Measurements from ENCODE around the gene MAD1L1.

MAD1L1 gene

GRCh38 chr7:1965579-1966294 lies 267.0 kb downstream of the MAD1L1 start:
- no peak overlapping the region for H3K9ac ChIP-seq (ENCODE audit: low read length in 2 of 2)
- H3K4me1 ChIP-seq (ENCODE audit: control insufficient read depth, insufficient read depth, low read length): no peaks in the 10 kb centered on the region
- no peaks in the 10 kb centered on the region for H3K9me3 ChIP-seq (ENCODE audit: control insufficient read depth in 2 of 2, low read length in 2 of 2)
- no peak overlapping the region for H3K4me3 ChIP-seq (ENCODE audit: low read length in 2 of 2)
- H3K36me3 ChIP-seq (ENCODE audit: control insufficient read depth in 2 of 2, insufficient read depth in 2 of 2, low read length in 2 of 2): peaks cover 0 to 3% of the 10 kb centered on the region in 2 donors
- H3K27me3 ChIP-seq (ENCODE audit: control insufficient read depth in 1 of 2, insufficient read depth in 2 of 2, low read length in 2 of 2): no peaks in the 10 kb centered on the region
- H3K27ac ChIP-seq (ENCODE audit: low read length): no peak overlapping the region

DNA sequence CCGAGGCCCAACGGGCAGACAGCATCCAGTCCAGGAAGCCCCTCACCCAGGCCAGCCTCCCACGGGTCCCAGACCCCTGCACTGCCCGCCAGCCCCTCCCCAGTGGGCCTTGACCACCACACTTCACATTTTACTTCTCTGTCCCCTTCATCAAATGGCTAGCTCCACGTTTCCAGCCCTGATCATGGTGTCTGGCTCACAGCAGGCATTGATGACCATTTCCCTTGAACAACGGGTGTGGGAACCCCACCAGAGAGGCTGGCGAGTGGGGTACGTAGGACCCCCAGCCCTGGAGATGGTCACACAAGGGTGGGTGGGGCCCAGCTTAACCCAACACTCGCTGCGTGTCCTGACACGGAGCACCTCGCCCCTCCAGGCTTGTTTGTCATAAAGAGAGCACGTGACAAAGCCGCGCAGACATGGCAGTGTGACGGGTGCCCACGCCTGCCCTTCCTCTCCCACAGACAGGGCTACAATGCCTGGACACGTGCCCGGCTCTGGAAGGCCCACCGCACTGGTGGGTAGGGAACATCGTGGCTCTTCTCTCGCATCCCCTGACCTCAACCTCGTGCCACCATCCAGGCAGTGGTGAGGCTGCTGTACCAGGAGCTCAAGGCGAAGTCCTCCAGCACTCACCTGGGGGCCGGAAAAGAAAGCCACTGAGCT lies 267.7 kb downstream of the MAD1L1 start:
- Histone ChIP-seq H3K9ac (ENCODE audit: low read length in 2 of 2) (no peak overlapping the region), H3K4me3 (ENCODE audit: low read length in 2 of 2) (no peak overlapping the region), H3K27ac (ENCODE audit: low read length) (no peak overlapping the region)

GRCh38 chr7:1964211-1964912 lies 268.4 kb downstream of the MAD1L1 start:
- no peaks in the 10 kb centered on the region for H3K27me3 ChIP-seq (ENCODE audit: control insufficient read depth in 1 of 2, insufficient read depth in 2 of 2, low read length in 2 of 2)
- no peak overlapping the region for H3K9ac ChIP-seq (ENCODE audit: low read length in 2 of 2)
- H3K27ac ChIP-seq (ENCODE audit: low read length): no peak overlapping the region
- no peaks in the 10 kb centered on the region for H3K9me3 ChIP-seq (ENCODE audit: control insufficient read depth in 2 of 2, low read length in 2 of 2)
- no peak overlapping the region for H3K4me3 ChIP-seq (ENCODE audit: low read length in 2 of 2)
- H3K36me3 ChIP-seq (ENCODE audit: control insufficient read depth in 2 of 2, insufficient read depth in 2 of 2, low read length in 2 of 2): peaks cover 0 to 3% of the 10 kb centered on the region in 2 donors
- no peaks in the 10 kb centered on the region for H3K4me1 ChIP-seq (ENCODE audit: control insufficient read depth, insufficient read depth, low read length)

More for the DNA sequence above, 267.7 kb downstream of the MAD1L1 start:
- Histone ChIP-seq H3K9me3 (ENCODE audit: control insufficient read depth in 2 of 2, low read length in 2 of 2) (no peaks in the 10 kb centered on the region), H3K4me1 (ENCODE audit: control insufficient read depth, insufficient read depth, low read length) (no peaks in the 10 kb centered on the region), H3K27me3 (ENCODE audit: control insufficient read depth in 1 of 2, insufficient read depth in 2 of 2, low read length in 2 of 2) (no peaks in the 10 kb centered on the region), H3K36me3 (ENCODE audit: control insufficient read depth in 2 of 2, insufficient read depth in 2 of 2, low read length in 2 of 2) (peaks cover 0 to 3% of the 10 kb centered on the region in 2 donors)

GRCh38 chr7:1963575-1963974 lies 269.2 kb downstream of the MAD1L1 start:
- H3K36me3 ChIP-seq (ENCODE audit: control insufficient read depth in 2 of 2, insufficient read depth in 2 of 2, low read length in 2 of 2): peaks cover 0 to 3% of the 10 kb centered on the region in 2 donors
- H3K4me1 ChIP-seq (ENCODE audit: control insufficient read depth, insufficient read depth, low read length): no peaks in the 10 kb centered on the region
- H3K9me3 ChIP-seq (ENCODE audit: control insufficient read depth in 2 of 2, low read length in 2 of 2): no peaks in the 10 kb centered on the region

GRCh38 chr7:1961701-1962276 lies 271.0 kb downstream of the MAD1L1 start:
- H3K27ac ChIP-seq (ENCODE audit: low read length): no peak overlapping the region
- no peaks in the 10 kb centered on the region for H3K27me3 ChIP-seq (ENCODE audit: control insufficient read depth in 1 of 2, insufficient read depth in 2 of 2, low read length in 2 of 2)
- no peaks in the 10 kb centered on the region for H3K36me3 ChIP-seq (ENCODE audit: control insufficient read depth in 2 of 2, insufficient read depth in 2 of 2, low read length in 2 of 2)
- H3K4me1 ChIP-seq (ENCODE audit: control insufficient read depth, insufficient read depth, low read length): no peaks in the 10 kb centered on the region
- H3K9me3 ChIP-seq (ENCODE audit: control insufficient read depth in 2 of 2, low read length in 2 of 2): no peaks in the 10 kb centered on the region
- H3K4me3 ChIP-seq (ENCODE audit: low read length in 2 of 2): no peak overlapping the region
- no peak overlapping the region for H3K9ac ChIP-seq (ENCODE audit: low read length in 2 of 2)

More at GRCh38 chr7:1963575-1963974, 269.2 kb downstream of the MAD1L1 start:
- H3K9ac ChIP-seq (ENCODE audit: low read length in 2 of 2): no peak overlapping the region
- no peaks in the 10 kb centered on the region for H3K27me3 ChIP-seq (ENCODE audit: control insufficient read depth in 1 of 2, insufficient read depth in 2 of 2, low read length in 2 of 2)
- no peak overlapping the region for H3K4me3 ChIP-seq (ENCODE audit: low read length in 2 of 2)
- no peak overlapping the region for H3K27ac ChIP-seq (ENCODE audit: low read length)

DNA sequence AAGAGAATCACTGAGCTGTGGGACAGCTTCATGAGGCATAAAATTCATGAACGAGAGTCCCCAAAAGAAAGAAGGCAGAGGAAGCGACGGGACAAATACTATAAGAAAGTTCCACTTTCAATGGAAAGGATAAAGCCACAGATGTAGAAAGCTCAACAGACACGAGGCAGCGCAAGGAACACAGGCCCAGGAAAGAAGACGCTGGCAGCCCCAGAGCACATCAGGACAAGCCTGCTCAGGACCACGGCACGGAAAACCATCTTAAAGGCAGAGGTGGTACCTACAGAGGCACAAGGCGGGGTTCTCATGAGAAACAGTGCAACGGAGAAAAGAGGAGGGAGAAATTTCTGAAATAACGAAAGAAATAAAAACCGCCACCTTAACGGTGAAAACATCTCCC lies 273.4 kb downstream of the MAD1L1 start:
- Histone ChIP-seq H3K4me3 (ENCODE audit: low read length in 2 of 2) (no peak overlapping the region), H3K27me3 (ENCODE audit: control insufficient read depth in 1 of 2, insufficient read depth in 2 of 2, low read length in 2 of 2) (no peaks in the 10 kb centered on the region), H3K27ac (ENCODE audit: low read length) (no peak overlapping the region), H3K9ac (ENCODE audit: low read length in 2 of 2) (no peak overlapping the region), H3K36me3 (ENCODE audit: control insufficient read depth in 2 of 2, insufficient read depth in 2 of 2, low read length in 2 of 2) (no peaks in the 10 kb centered on the region), H3K9me3 (ENCODE audit: control insufficient read depth in 2 of 2, low read length in 2 of 2) (no peaks in the 10 kb centered on the region), H3K4me1 (ENCODE audit: control insufficient read depth, insufficient read depth, low read length) (no peaks in the 10 kb centered on the region)

- H3K4me3 ChIP-seq (ENCODE audit: low read length in 2 of 2): no peak overlapping the region
- no peaks in the 10 kb centered on the region for H3K4me1 ChIP-seq (ENCODE audit: control insufficient read depth, insufficient read depth, low read length)
- no peaks in the 10 kb centered on the region for H3K36me3 ChIP-seq (ENCODE audit: control insufficient read depth in 2 of 2, insufficient read depth in 2 of 2, low read length in 2 of 2)
- H3K27me3 ChIP-seq (ENCODE audit: control insufficient read depth in 1 of 2, insufficient read depth in 2 of 2, low read length in 2 of 2): no peaks in the 10 kb centered on the region
- H3K9ac ChIP-seq (ENCODE audit: low read length in 2 of 2): no peak overlapping the region
- H3K27ac ChIP-seq (ENCODE audit: low read length): no peak overlapping the region
- H3K9me3 ChIP-seq (ENCODE audit: control insufficient read depth in 2 of 2, low read length in 2 of 2): no peaks in the 10 kb centered on the region
Measured at GRCh38 chr7:1957471-1958225, 275.1 kb downstream of the MAD1L1 start.

DNA sequence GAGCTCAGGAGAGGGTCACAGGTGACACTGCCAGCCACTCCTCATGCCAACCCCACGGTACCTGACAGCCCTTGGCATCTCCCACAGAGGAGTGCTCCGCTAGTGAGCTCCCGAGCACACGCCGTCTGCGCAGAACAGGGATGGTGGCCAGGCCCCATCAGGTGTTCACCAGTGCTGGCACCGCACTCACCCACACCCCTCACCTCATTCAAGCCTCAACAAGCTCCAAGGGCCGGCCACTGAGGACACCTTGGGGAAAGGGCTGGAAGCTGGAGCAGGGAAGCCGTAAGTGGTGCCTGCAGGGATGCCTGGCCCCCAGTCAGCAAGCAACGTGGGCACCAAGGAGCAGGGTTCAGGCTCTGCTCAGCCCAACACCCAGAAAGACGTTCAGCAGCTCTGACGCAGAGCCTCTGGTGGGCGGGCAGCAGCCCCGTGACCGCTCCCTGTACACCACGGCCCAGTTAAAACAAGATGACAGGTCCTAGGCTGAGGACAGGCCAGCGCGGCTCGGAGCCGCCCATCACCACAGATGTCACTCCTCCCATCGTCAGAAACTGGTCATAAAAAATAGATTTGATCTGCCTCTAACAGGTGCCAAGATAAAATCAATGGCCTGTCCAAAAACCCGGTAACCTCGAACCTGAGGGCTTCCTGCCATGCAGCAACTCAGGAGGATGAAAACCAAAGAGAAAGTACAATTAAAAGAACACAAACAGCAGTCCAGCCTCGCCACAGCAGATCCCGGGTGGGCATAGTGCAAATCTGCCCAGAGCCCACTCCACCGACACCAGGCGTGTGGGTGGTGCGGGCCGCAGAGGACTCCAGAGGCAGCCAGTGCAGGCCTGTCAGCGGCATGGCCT lies 275.9 kb downstream of the MAD1L1 start:
- Histone ChIP-seq H3K4me1 (ENCODE audit: control insufficient read depth, insufficient read depth, low read length) (no peaks in the 10 kb centered on the region), H3K27ac (ENCODE audit: low read length) (no peak overlapping the region), H3K9ac (ENCODE audit: low read length in 2 of 2) (no peak overlapping the region), H3K9me3 (ENCODE audit: control insufficient read depth in 2 of 2, low read length in 2 of 2) (no peaks in the 10 kb centered on the region), H3K4me3 (ENCODE audit: low read length in 2 of 2) (no peak overlapping the region), H3K27me3 (ENCODE audit: control insufficient read depth in 1 of 2, insufficient read depth in 2 of 2, low read length in 2 of 2) (no peaks in the 10 kb centered on the region), H3K36me3 (ENCODE audit: control insufficient read depth in 2 of 2, insufficient read depth in 2 of 2, low read length in 2 of 2) (no peaks in the 10 kb centered on the region)

DNA sequence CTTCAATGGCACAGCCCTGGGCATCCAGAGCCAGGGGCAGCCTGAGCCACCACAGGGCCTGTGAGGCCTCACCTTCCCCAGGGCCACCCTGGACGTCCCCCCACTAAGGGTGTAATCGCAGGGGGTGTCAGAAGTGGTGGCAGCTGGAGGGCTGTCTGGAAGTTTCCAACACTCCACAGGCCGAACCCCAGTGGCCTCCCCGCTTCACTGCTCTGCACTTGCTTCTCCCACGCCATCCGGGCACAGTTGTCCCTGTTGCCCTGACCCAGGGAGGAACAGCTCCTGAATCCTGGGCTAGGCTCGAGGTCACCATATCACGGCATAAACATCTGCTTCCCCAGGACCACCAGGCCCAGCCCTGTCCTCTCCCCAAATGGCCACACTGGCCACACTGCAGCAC lies 276.6 kb downstream of the MAD1L1 start:
- Histone ChIP-seq H3K9ac (ENCODE audit: low read length in 2 of 2) (no peak overlapping the region), H3K36me3 (ENCODE audit: control insufficient read depth in 2 of 2, insufficient read depth in 2 of 2, low read length in 2 of 2) (no peaks in the 10 kb centered on the region), H3K27ac (ENCODE audit: low read length) (no peak overlapping the region), H3K27me3 (ENCODE audit: control insufficient read depth in 1 of 2, insufficient read depth in 2 of 2, low read length in 2 of 2) (no peaks in the 10 kb centered on the region), H3K4me1 (ENCODE audit: control insufficient read depth, insufficient read depth, low read length) (no peaks in the 10 kb centered on the region), H3K4me3 (ENCODE audit: low read length in 2 of 2) (no peak overlapping the region), H3K9me3 (ENCODE audit: control insufficient read depth in 2 of 2, low read length in 2 of 2) (no peaks in the 10 kb centered on the region)
